Activated gamma-delta T cell treated with anti-CD3 and anti-CD28 coated beads, Interleukin-2, amount 50 U/mL, for 16 hours (primary cell): ENCODE data around the gene CHAD.
"Not testable (repeated sequence)": the region's sequence is repeated elsewhere in the genome, so short reads cannot be mapped to it uniquely, and the experiment has no call there.

Source experiments
- DNase-seq: peaks from one replicate; pipeline ENCODE4 v3.0.0-alpha.2; 2020; ENCODE audit warnings: low read depth

Gene CHAD

DNA sequence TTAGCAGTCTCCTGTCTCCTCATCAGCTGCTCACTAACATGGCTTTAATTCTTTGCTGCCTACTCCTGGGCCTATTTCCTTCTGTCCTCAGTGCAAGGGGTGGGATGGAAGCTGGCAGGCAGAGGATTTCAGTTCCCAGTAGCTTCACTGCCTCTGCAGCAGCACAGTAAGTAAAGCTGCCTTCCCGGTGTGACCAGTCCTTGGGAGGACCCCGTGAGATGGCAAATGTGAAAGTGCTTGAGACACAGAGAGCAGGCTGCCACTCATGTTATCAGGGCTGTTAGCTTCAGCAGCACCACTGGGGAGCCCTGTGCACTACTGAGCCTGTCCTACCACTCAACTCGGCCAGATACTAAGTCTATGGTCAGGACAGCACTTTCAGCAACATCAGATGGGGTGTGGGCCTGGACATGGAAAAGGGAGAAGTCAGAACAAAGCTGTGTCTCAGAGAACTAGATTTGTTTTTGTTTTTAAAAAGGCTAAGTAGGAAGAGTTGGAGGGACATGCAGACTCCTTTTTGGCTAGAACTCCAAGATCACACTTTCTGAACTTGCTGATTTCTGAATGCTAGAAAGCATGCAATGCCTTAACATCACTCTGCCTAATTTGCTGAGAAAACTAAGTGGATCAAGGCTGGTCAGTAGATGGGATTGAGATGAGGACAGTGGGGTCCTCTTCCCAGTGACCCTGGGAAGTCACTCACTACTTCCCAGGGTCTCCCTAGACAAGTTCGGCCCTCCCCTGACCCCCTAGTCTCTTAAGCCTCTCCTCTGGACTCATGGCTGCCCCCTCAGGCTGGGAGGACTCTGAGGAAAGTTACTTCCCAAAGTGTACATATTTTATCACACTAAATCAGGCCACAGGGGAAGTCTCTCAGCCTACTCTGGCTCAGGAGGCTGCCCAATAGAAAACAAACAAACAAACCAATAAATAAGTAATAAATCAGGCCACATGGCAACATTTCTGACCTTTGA is 41.6 kb downstream of the CHAD start:
- no peak for DNase-seq

DNA sequence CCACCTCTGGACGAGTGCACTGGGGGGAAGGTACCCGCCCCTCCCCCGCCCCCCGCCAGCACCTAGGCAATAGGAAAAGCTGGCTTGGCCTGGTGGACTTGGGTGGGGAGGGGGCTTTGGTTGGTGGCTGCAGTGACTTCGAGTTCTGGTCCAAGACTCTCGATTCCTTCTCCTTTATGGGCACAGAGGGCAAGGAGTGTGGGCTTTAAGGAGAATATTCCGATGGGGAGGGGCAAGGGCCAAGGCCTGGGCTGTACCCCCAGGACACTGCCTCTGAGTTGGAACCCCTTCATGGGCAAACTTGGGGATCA is 42.3 kb downstream of the CHAD start:
- no peak for DNase-seq

DNA sequence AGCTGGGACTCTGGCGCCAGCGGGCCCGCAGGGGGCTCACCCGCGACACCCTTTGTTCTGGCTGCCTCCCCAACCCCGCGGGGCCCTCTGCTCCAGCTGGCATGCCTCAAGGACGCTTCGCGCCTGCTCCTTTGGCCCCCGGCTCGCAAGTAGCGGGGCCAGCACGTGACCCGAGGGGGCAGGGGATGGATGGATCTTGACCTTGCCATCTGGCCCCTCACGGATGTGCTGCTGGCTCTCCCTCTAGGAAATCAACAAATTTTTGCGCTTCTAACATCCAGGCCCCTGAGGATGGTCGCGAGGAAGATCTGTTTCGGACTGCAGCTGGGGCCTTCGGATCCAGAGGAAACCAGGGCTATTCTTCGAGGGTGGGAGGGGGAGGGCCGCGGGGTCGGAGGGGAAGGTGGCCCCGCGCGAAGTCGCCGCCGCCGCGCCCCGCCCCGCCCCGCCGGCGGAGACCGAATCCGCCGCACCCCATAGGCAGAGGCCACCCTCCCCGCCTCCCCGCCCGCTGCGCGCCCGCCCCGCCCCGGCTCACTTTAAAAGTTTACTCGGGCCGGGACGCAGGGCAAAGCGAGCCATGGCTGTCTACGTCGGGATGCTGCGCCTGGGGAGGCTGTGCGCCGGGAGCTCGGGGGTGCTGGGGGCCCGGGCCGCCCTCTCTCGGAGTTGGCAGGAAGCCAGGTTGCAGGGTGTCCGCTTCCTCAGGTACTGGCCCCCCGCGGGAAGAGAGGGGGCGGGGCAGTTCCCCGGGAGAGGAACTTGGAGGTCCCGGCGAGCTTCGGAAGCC is 42.8 kb downstream of the CHAD start, which contains the start of gene ACSF2:
TSS of gene ACSF2 (plus strand) at position 537 of the 790 bp plus-strand sequence. CDS start at position 581, 44 bp downstream.
- peak; percentile 45 for DNase-seq

DNA sequence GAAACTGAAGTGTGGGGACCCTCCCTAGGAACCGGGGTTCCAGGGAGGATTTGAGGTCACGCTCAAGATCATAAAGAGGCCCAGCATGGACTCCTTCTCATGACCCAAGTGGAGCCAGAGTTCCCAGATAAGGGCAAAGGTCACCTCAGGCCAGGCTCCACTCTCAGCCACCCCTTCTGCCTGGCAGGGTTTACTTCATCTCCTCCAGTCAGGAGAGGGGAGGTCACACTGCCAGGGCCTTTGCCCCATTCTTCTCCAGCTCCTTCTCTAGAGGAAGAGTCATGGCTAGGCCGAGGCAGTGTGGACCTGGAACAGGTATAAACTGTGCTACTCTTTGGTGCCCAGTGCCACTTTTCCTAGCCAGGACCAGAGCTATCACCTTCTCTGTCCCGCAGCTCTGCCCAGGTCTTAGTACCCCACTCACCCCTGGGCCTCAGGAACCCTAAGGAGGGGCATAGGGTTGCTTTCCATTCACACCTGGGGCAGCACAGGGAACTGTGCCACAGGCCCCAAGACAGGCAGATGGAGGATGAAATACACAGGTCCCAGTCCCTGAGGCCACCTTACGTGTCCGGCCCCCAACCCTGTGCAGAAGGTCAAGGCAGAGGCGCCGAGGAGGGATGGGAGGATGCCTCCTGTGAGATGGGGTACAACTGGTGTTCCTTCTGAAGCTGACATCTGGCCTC is 43.5 kb downstream of the CHAD start:
- DNase-seq = no peak

DNA sequence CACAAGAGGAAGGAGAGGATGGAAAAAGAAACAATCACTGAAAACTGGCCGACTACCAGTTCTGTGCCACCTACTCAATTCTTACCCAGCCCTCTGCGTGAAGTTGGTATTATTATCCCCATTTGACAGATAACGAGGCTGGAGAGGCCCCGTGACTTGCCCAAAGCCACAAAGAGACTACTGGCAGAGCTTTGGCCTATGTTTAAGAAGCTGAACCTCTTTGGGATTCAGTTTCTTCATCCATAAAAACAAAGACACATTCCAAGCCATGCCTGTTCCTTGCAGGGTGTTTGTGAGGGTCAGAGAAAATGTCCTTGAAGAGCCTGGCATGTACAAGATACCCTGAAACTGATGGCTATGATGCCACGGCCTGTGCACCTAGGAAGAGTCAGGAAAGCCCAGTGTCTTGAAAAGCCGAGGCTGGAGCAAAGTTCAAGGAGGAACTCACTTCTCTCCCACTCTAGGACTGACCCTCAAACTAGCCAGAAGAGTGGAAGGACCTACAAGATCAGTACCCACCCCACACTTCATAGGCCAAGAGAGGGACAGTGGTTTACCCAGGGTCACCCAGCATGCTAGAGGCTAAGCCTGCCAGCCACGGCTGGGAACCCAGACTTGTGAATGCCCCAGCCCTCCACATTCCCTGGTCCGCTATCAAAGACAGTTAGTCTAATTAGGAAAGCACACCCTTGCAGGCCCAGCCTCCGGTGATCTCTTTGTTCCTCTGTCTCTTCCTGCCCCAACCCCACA is 44.3 kb downstream of the CHAD start:
- no peak for DNase-seq

DNA sequence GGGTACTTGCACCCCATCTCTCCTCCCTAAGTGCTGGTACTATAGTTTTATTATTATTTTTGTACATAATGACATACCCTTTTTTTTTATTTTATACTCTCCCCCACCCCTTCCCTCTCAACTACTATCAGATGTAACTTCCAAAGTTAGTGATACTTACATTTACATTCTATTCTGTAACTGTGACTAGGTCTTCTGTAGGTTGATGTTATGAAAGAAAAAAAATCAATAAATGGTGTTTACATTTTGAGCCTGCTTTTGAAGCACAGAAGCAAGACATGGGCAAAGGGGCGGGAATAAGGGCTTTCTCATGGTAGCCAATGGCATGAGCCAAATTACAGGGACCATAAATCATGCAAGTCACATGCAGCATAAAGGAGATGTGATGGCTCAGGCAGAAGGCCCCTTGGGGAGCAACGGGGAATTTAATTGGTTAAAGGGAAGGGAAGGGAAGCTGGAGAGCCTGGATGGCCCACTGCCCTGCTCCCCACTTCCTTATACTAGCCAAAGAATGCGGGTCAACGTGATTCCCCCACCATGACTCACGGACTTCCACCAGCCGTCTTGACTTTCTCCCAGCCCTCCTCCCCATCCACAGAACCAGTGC is 45.0 kb downstream of the CHAD start:
- no peak for DNase-seq

DNA sequence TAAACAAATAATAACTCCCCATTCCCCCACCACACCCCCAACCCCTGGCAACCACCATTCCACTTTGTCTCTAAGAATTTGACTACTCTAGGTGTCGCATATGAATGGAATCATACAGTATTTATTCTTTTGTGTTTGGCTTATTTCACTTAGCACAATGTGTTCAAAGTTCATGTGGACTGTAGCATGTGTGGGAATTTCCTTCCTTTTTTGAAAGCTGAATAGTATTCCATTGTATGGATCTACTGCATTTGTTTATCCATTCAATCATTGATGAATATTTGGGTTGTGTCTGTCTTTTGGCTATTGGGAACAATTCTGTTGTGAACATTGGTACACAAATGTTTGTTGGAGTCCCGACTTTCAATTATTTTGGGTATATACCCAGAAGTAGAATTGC is 45.9 kb downstream of the CHAD start:
- no peak for DNase-seq

DNA sequence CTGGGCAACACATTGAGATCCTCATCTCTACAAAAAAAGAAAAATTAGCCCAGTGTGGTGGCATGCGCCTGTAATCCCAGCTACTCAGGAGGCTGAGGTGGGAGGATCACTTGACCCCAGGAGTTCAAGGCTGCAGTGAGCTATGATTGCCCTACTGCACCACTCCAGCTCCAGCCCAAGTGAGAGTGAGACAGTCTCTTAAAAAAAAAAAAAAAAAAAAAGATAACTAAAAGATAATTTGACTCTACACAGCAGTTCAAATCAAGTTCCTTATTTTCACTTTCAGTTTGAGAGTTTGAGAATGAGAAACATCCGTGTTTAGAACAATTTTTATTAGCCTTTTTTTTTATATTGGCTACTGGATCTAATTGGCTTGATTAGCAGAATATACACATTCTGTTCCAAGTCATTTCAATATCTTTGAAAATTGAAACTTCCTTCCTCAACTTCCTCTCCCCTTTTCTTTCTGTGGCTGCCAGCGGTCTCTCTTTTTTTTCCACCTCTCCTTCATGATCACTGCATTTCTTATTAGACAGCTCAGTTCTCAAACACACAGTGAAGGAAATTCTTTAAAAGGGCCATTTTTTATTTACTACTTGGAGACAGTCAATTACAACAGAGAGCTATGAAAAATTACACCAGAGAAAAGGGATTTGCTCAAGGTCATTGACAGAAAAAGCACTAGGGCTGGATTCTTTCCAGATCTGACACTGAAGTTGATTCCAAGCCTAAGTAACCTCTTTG is 47.2 kb downstream of the CHAD start:
- no peak for DNase-seq

DNA sequence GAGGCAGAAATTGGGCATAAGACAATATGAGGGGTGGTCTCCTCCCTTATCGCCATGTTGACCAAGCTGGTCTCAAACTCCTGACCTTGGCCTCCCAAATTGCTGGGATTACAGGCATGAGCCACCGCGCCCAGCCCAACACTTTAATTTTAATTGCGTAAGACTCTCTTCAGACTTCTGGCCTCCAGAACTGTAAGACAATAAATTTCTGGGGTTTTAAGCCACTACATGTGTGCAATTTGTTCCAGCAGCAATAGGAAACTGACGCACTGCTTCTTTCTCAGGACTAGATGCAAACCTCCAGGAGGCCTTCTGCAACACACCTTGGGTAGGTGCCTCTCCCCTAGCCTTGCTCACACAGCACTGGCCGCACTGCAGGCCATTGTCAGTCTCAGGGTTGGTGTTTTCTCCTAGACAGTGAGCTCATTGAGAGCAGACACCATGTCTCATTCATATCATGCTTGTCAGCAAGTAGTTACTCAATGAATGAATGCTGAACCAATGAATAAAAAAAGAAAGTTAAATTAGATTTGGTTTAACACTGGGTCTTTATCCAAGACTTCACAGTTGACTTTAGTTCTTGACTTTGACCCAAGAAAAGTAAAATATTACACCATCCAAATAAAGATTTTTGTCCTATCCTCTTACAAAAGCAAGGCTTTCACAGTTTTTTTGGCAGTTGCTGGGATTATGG is 48.1 kb downstream of the CHAD start:
- no peak for DNase-seq

DNA sequence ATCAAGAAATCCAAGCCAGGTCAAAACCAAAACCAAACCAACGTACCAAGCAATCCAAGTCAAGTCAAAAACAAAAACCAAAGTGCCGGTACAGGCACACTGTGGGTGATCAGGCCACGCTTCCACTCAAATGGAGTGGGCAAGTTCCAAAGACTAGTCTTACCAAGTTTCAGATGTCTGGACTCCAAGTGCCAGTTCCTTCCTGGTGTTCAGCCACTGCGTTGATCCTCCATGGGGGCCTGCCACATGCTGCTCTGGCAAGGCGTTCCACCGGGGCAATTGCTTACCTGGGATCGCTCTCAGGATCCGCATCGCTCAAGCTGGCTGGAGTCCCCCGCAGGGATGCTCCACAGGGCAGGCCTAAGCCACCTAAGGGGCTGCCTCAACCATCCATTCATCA is 49.1 kb downstream of the CHAD start:
- not testable (repeated sequence) for DNase-seq

DNA sequence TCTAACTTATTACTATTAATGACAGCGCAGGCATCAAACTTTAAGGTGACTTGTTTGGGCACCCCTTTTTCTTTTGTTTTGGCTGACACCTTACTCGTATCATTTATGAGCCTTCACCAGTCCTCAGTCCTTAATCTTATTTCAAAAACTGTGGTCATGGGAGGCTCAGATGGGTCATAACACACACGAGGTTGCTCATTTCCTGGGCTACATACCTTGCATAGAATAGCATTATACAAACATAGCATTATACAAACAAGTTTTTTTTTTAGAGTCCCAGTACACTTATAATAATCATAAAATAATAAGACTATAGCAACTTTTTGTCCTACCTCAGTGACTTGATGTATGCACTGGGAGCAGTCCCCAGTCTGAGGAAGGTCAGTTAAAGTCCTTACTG is 53.9 kb downstream of the CHAD start:
- DNase-seq = no peak
